GM21447 (cell line): ENCODE data around the gene ABCF3.
A peak's percentile ranks its signal among the peaks of the same experiment; 100 is the strongest.

ENCODE experiments used
- ATAC-seq: cut with Tn5 transposase; IDR thresholded peaks from one replicate; pipeline ENCODE4 v1.9.1; 2021; ENCODE audit not compliant: unreplicated experiment

ABCF3 gene

DNA sequence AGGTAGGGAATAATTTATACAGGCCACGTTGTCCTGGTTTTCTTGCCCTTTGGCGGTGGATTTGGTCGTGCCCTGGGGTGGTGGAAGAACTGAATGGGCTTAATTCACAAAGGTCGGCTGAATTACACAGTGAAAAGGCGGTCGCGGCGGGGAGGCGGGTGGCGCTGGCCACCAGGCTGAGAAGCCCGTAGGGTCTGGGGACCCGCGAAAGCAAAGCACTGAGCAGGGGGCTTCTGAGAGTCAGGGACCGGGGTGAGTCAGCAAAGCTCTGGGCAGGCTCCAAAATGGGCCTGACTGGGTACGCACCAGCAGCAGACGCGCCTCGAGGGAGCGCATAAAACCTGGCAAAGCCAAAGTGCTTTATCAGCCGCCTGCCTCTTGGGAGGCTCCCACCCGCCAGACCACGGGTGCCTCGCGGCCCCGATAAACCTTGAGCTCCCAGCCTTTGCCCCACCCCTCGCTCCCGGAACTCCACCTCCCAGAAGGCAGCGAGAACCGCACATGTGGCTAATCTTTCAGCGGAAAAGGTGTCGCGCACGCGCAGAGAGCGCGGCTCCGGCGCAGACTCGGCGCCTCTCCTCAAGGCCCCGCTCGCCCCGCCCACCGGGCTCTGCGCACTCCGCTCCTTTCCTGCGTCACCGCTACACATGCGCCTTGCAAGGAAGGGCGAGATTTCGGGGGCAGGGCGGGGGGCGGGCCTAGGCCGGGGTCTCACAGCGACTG is 377 bp upstream of the ABCF3 start:
- peak; percentile 93 for ATAC-seq

DNA sequence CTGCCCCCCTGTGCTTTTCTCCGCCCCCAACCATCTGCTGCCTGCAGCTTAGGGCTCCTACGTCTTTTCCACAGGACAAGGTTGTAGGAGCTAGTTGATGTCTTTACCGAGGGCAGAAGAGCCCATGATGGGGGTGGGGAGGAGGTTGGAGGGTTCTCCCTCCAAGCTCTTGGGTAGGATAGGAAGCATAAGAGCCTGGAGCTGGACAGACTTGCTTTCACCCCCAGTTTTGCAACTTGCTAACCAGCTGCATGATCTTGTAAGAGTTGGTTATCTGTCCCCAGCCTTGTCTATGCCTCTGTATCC is 856 bp downstream of the ABCF3 start:
- no peak for ATAC-seq

DNA sequence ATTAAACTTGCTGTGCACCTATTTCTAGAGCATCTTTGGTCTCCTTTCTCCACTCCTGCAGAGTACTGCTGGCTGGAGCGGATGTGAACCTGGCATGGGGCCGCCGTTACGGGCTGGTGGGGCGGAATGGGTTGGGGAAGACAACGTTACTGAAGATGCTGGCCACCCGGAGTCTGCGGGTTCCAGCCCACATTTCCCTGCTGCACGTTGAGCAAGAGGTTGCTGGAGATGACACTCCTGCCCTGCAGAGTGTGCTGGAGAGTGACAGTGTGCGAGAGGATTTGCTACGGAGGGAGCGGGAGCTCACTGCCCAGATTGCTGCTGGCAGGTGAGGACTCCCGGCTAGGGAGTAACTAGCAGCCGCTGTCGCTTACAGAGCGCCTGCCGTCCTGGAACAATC is 2.1 kb downstream of the ABCF3 start:
- no peak for ATAC-seq

DNA sequence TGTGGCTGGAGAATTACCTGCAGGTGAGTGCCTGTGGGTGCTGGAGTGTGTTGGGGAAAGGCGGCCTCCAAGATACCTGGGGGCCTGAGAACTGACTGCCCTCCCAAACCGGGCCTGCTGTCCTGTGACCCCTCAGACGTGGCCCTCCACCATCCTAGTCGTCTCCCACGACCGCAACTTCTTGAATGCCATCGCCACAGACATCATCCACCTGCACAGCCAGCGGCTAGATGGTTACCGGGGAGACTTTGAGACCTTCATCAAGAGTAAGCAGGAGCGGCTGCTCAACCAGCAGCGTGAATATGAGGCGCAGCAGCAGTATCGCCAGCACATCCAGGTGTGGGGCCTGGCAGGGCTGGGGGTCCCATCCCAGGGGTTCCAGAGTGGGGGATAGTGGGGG is 3.4 kb downstream of the ABCF3 start:
- no peak for ATAC-seq

DNA sequence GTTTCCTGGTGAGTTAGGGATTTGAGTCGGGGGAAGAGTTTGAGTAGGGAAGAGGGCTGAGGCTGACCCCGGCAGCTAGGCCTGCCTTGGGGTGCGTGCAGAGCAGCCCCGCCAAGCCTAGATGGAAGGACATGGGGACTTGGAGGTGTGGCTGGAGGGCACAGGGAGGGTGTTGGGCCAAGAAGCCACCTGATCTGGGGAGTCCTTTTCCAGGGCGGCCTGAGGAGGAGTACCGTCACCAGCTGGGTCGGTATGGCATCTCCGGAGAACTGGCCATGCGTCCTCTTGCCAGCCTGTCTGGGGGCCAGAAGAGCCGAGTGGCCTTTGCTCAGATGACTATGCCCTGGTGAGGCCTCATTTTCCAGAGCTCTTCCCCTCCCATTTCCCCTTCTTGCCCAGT is 6.9 kb downstream of the ABCF3 start:
- no peak for ATAC-seq

DNA sequence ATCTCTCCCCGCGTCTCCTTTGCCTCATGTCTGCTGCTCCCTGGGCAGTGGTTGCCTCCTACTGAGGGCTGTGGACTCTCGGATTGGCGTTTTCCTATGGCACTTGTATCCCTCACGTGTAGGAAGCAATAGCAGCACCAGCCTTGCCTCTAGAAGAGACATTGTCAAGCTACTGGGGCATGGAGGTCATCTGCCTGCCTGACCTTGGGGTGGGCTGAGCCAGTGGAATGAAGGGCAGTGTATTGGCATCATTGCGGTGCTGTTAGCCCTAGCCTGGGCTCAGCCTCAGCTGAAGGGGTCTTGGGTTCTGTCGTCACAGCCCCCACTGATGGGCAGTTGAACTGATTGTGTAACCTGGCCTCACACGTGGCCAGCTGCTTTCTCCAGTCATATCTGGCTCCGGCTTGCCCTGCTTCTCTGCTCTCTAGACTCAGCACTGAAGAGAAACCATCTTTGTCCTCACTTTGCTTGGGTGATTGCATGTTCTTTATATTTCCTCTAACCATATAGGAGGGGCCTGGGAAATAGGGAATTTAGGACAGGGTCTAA is 8.1 kb downstream of the ABCF3 start:
- ATAC-seq: no peak

DNA sequence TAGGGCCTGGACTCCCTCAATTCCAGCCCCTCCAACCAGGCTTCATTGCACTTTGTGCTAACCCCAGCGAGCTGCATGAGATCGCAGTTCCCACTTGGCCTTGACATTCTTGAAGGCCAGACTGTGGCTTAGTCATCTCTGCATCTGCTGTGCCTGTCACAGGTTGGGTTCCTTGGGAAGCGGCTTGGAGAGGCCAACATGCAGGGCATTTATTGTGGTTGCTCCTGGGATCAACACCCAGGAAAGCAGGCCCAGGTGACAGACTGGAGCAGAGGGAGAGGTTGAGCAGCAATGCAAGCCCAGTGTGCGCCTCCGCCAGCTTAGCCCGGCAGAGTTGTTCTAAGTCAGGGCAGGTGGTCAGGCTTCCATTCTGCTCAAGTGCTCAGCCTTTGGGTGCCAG is 10.5 kb downstream of the ABCF3 start:
- ATAC-seq: no peak

DNA sequence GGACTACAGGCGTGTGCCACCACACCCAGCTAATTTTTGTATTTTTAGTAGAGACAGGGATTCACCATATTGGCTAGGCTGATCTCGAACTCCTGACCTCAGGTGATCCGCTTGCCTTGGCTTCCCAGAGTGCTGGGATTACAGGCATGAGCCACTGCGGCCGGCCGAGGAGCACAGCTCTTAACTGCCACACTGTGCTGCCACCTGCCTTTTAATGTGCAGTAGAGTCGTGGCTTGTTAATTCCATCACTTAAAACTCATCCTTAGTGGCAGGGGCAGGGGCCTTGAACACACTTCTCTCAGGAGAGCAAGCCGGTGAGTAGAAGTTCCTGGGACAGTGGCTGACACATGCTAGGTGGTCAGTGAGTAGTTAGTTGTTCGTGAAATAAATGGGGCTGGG is 12.5 kb downstream of the ABCF3 start:
- no peak for ATAC-seq

DNA sequence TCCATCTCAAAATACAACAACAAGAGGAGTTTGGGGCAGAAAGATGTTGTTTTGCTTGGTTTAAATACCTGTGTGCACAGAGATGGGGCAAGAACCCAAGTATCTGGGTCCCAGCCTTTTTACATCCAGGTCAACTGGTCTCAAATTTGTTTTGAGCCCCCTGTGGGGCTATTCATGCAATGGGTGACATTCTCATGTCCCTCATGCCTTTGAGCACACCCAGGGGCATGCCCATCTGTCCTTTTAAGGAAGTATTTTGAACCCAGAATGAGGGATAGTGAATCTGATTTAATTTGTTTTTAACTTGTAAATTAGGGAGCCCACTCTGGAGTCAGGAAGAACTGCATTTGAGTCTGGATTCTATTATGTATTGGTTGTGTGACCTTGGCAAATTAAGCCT is 14.8 kb downstream of the ABCF3 start:
- ATAC-seq: no peak

DNA sequence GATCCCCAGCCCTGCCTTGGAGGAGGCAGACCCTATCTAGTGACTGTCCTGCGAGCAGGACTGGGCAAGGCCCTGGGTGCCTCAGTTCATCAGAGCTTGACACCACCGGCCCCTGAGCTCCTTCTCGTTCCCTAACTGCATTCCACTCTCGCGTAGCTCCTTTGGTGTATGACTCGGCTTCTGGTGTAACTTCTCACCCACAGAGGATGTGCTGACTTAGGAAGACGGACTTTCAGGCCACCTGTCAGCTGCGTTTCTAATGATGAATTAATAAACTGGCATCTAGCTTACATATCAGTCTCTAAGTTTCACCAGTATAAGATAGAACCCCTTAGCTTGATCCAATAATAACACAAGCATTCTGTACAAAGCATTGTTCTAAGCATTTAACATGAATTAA is 17.5 kb downstream of the ABCF3 start:
- no peak for ATAC-seq

DNA sequence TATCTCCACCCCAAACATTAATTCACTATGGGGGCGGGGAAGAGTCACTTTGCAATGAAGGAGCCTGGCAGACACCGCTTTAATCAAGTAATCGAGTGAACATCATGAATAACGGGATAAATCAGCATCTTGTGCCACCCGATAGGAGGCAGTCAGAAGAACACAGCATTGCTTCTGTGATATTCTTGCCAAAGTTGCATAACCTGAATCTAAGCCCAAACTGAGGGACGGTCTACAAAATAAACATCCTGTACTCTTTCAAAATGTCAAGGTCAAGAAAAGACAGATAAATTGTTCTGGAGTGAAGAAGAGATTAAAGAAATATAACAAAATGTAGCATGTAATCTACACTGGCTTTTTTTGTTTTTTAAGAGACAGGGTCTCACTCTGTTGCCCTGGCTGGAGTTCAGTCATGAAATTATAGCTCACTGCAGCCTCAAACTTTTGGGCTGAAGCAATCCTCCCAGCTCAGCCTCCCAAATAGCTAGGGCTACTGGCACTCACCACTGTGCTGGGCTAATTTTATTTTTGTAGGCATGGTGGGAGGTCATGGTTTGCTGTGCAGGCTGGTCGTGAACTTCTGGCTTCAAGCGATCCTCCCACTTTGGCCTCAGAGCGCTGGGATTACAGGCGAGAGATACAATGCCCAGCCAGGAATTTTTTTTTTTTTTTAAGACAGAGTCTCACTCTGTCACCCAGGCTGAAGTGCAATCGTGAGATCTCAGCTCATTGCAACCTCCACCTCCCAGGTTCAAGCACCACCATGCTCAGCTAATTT is 23.3 kb downstream of the ABCF3 start:
- no peak for ATAC-seq

DNA sequence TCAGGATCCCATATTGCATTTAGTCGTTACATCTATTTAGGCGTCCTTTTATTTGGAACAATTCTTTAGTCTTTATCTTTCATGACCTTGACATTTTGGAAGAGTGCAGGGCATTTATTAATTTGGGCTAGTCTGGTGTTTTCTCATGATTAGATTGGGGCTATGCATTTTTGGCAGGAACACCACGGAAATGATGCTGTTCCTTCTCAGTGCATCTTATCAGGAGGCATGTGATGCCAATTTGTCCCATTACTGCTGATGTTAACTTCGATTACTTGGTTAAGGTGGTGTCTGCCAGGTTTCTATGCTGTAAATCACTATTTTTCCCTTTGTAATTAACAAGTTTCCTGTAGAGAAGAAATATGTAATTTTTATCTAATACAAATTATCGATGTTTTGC is 25.3 kb downstream of the ABCF3 start:
- no peak for ATAC-seq

DNA sequence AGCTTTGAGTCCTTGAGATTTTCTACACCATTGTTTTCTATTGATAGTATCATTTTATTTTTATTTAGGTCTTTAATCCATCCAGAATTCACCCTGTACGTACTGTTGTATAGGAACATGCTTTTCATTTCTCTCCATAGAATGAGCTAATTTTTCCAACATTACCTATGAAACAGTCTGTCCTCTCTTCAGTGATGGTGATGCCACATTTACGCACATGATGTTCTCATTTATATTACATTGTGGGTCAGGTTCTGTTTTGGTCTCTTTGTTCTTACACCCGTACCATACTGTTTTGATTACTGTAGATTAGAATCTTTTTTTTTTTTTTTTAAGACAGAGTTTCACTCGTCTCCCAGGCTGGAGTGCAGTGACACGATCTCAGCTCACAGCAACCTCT is 25.7 kb downstream of the ABCF3 start:
- no peak for ATAC-seq

DNA sequence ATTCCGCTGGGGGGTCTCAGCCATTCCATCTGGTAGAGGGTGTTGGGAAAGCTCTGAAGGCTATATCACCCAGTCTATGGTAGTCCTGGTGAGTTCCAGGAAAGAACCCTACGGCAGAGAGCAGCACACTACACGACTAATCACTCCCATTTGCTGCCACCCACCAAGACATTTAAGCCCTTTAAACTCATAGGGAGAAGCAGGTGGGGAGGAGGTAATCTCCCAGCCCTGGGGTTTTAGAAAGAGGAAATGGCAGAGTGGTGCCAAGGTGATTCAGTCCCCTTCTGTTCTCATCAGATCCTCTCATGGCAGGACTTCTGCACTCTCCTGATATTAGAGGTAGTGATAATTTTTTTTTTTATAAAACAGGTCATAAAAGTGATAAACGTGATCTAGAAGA is 32.8 kb downstream of the ABCF3 start:
- no peak for ATAC-seq

DNA sequence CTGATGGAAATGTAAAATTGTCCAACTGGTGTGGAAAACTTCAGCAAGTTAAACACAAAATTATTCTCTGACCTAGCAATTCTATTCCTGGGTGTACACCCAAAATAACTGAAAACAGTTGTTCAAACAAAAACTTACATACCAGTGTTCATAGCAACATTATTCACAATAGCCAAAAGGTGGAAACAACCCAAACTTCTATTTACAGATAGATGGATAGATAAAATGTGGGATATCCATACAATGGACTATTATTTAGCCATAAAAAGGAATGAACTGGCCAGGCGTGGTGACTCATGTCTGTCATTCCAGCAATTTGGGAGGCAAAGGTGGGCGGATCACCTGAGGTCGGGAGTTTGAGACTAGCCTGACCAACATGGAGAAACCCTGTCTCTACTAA is 36.5 kb downstream of the ABCF3 start:
- no peak for ATAC-seq

DNA sequence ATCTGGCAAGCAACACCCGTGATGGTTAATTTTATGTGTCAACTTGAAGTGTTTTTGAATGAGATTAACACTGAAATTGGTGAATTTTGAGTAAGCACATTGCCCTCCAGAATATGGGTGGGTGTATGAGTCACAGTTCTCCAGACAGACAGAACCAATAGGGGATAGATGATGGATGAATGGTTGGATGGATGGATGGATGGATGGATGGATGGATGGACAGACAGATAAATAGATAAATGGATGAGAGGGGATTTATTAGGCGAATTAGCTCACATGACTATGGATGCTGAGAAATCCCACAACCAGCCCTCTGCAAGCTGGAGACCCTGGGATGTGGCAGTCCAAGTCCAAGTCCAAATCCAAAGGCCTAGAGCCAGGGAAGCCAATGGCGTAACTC is 37.9 kb downstream of the ABCF3 start:
- no peak for ATAC-seq

DNA sequence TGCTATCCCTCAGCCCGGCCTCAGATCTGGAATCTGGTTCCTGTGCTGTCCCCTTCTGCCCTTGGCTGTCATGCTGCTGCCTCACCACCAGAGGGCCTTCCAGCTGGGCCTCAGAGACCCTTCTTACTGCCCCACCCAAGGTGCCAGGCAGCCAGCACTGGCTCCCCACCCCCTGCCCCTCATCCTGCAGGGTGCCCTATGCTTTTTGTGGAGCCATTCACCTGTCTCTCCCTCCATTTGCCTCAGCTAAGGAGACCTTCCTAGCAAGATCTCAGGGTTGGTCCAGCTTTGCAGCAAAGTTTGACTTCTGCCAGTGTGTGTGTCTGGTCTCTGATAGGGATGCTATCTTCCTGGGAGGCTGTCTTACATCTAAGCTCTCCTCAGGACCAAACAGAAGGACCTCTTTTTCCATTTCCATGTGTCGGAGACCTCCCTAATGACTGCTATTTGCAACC is 41.5 kb downstream of the ABCF3 start:
- no peak for ATAC-seq

DNA sequence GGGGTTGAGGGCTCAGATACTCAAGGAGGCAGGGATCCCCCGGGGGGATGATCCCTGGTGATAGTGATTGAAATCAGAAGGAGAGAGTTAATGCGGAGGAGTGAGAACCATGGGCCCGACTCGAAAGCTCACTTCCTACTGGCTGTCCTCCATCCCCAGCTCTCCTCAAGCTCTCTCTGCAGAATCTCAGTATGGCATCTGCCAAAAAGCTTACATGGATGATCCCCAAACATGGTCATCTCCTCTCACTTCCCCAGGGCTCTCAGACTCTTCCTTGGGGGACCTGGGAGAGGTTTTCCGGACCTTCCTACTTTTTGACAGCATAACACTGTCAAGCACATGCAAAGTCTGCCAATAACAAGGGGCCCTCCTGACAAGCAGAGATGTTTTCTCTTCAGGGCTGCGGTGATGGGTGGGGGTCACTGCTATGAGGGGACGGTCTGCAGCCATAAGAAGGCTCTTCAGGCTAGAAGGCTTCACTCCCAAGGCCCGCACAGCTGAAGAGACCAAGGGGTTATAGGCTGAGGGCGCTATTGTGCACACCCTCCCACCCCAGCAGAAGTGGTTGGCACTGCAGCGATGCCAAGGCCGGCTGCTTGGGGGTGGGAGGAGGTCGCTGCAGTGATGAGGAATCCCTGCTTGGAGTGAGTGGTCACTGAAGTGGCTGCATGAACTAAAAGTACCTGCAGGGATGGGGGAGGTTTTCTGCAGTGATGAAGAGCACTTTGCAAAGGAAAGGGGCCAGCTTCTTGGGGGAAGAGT is 42.6 kb downstream of the ABCF3 start:
- no peak for ATAC-seq

DNA sequence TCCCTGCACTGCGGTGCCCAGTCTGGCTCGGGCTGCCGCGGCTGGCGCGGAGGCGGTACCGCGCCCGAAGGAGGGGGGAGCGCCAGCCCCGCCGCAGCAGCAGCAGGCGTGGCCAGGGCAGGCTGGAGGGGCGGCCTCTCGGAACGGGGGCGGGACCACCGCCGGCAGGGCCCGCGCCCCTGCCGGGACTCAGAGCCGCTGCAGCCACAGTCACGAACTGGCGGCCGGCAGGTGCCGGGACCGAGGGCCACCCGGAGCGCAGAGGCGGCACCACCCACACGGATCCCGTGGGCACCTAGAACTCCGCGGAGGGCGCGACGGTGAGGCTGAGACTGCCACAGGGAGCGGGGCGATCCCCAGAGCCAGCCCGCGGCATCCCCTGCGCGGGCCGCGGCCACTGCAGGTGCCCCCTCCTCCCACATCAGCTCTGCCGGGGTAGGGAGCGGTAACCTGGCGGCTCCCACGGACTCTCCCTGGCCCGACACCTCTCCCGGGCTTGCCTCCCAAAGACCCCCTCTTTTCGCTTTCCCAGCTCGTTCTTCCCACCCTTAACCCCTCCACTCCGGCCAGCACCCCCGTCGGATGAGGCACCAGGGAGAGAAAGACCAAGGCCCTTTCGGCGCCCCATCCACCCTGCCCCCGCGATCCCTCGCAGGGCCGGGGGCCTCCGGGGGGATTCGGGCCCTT is 43.5 kb downstream of the ABCF3 start, which contains the start of gene VWA5B2:
TSS of gene VWA5B2 (plus strand) at position 192 of the 687 bp plus-strand sequence. CDS start 944 bp downstream, outside the sequence.
- peak; percentile 55 for ATAC-seq

DNA sequence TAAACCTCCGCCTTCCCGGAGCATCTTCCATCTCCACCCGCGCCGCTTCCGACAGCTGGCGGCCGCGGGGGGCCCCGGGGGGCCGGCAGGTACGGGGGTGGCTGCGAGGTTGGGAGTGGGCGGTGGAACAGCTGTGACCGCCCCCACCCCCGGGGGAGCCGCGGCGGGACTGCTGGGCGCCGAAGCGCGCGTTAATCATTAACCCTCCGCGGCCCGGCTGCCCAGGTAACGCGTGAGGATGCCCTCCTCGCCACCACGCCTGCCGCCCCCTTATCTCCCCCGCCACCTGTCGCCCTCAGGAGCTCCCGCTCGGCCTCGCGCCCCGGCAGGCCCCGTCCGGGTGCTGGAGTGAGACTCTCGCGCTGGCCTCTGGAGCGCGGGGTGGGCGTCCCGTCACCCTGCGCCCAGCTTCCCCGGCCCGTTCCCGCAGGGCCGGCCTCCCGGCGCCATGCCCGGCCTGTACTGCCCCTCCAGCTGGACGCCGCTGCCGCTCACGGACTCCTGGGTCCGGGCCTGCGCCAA is 44.1 kb downstream of the ABCF3 start:
- no peak for ATAC-seq
